HEK293 (cell line): ENCODE results near the gene MECR.
A peak's percentile ranks its signal among the peaks of the same experiment; 100 is the strongest.

Experiments used
- BCL11A ChIP-seq: fragments of 450-650 bp; formaldehyde crosslinking; IDR thresholded peaks from 2 replicates; pipeline ENCODE4 v1.5.1; 2016; ENCODE audit warnings: low read depth, missing biosample characterization, missing genetic modification characterization
- GLI2 ChIP-seq: fragments of 450-650 bp; formaldehyde crosslinking; IDR thresholded peaks from 2 replicates; pipeline ENCODE4; 2017; ENCODE audit warnings: missing biosample characterization, missing genetic modification characterization, low read depth, borderline replicate concordance
- GLI4 ChIP-seq: fragments of 450-650 bp; formaldehyde crosslinking; IDR thresholded peaks from 2 replicates; pipeline ENCODE4 v1.5.1; 2016; ENCODE audit warnings: missing biosample characterization, missing genetic modification characterization
- KLF9 ChIP-seq: fragments of 450-650 bp; formaldehyde crosslinking; IDR thresholded peaks from 2 replicates; pipeline ENCODE4 v1.5.1; 2016; ENCODE audit warnings: missing biosample characterization, missing genetic modification characterization, low read depth
- OSR2 ChIP-seq: fragments of 450-650 bp; formaldehyde crosslinking; IDR thresholded peaks from 2 replicates; pipeline ENCODE4 v1.5.1; 2016; ENCODE audit warnings: missing biosample characterization, missing genetic modification characterization
- SCRT1 ChIP-seq: fragments of 450-650 bp; formaldehyde crosslinking; IDR thresholded peaks from 2 replicates; pipeline ENCODE4 v1.5.1; 2016; ENCODE audit warnings: missing biosample characterization, missing genetic modification characterization, borderline replicate concordance
- YY1 ChIP-seq: fragments of 450-650 bp; formaldehyde crosslinking; IDR thresholded peaks from 2 replicates; pipeline ENCODE4 v1.5.1; 2018; ENCODE audit warnings: missing biosample characterization, missing genetic modification characterization
- YY2 ChIP-seq: fragments of 450-650 bp; formaldehyde crosslinking; IDR thresholded peaks from 2 replicates; pipeline ENCODE4 v1.5.1; 2016; ENCODE audit warnings: missing biosample characterization, missing genetic modification characterization
- ZBTB17 ChIP-seq: fragments of 450-650 bp; formaldehyde crosslinking; IDR thresholded peaks from 2 replicates; pipeline ENCODE4 v1.5.1; 2016; ENCODE audit warnings: missing biosample characterization, missing genetic modification characterization
- ZBTB21 ChIP-seq: fragments of 450-650 bp; formaldehyde crosslinking; IDR thresholded peaks from 2 replicates; pipeline ENCODE4 v1.5.1; 2017; ENCODE audit warnings: missing biosample characterization, missing genetic modification characterization
- ZBTB8A ChIP-seq: fragments of 450-650 bp; formaldehyde crosslinking; IDR thresholded peaks from 2 replicates; pipeline ENCODE4 v1.5.1; 2016; ENCODE audit warnings: missing biosample characterization, missing genetic modification characterization
- ZFP41 ChIP-seq: fragments of 450-650 bp; formaldehyde crosslinking; IDR thresholded peaks from 2 replicates; pipeline ENCODE4 v1.5.1; 2016; ENCODE audit warnings: missing biosample characterization, missing genetic modification characterization, borderline replicate concordance
- ZNF2 ChIP-seq: fragments of 450-650 bp; formaldehyde crosslinking; IDR thresholded peaks from 2 replicates; pipeline ENCODE4 v1.5.1; 2016; ENCODE audit warnings: missing biosample characterization, missing genetic modification characterization
- ZNF24 ChIP-seq: fragments of 450-650 bp; formaldehyde crosslinking; IDR thresholded peaks from 2 replicates; pipeline ENCODE4 v1.5.1; 2016; ENCODE audit warnings: missing biosample characterization, missing genetic modification characterization
- ZNF350 ChIP-seq: fragments of 450-650 bp; formaldehyde crosslinking; IDR thresholded peaks from 2 replicates; pipeline ENCODE4 v1.5.0; 2017; ENCODE audit warnings: missing biosample characterization, mild to moderate bottlenecking, missing genetic modification characterization
- ZNF514 ChIP-seq: fragments of 450-650 bp; formaldehyde crosslinking; IDR thresholded peaks from 2 replicates; pipeline ENCODE4 v1.5.1; 2016; ENCODE audit warnings: missing biosample characterization, missing genetic modification characterization
- ZNF555 ChIP-seq: fragments of 450-650 bp; formaldehyde crosslinking; conservative IDR thresholded peaks from 2 replicates; pipeline ENCODE4 v1.5.1; 2017; ENCODE audit warnings: missing biosample characterization, mild to moderate bottlenecking, missing genetic modification characterization, inconsistent platforms
- ZNF623 ChIP-seq: fragments of 450-650 bp; formaldehyde crosslinking; IDR thresholded peaks from 2 replicates; pipeline ENCODE4 v1.5.1; 2016; ENCODE audit warnings: missing biosample characterization, missing genetic modification characterization
- ZNF670 ChIP-seq: fragments of 450-650 bp; formaldehyde crosslinking; IDR thresholded peaks from 2 replicates; pipeline ENCODE4 v1.5.1; 2016; ENCODE audit warnings: missing biosample characterization, missing genetic modification characterization, low read depth
- ZNF707 ChIP-seq: fragments of 450-650 bp; formaldehyde crosslinking; IDR thresholded peaks from 2 replicates; pipeline ENCODE4 v1.5.1; 2016; ENCODE audit warnings: missing biosample characterization, missing genetic modification characterization
- TF ChIP-seq, protein P1 (sequence below): fragments of 450-650 bp; formaldehyde crosslinking; IDR thresholded peaks from 2 replicates; pipeline ENCODE4 v1.5.0; 2017; ENCODE audit warnings: missing biosample characterization, missing genetic modification characterization, borderline replicate concordance
- TF ChIP-seq, protein P2 (sequence below): fragments of 450-650 bp; formaldehyde crosslinking; IDR thresholded peaks from 2 replicates; pipeline ENCODE4 v1.5.1; 2016; ENCODE audit warnings: missing biosample characterization, missing genetic modification characterization, low read depth
- TF ChIP-seq, protein P3 (sequence below): fragments of 450-650 bp; formaldehyde crosslinking; IDR thresholded peaks from 2 replicates; pipeline ENCODE4 v1.5.1; 2016; ENCODE audit warnings: missing biosample characterization, missing genetic modification characterization

MECR gene

GRCh38 chr1:29236712-29237128, 6.0 kb upstream of the MECR start (continued):
- no peak for TF ChIP-seq ZNF670 (tag by site-specific recombination)
- TF ChIP-seq GLI4 (tag by site-specific recombination): peak; percentile 30; the same call in 1 of the 2 replicates
- peak; percentile 78; the same call in 1 of the 2 replicates for TF ChIP-seq SCRT1 (tag by site-specific recombination)
- peak; percentile 48; the same call in 1 of the 2 replicates for TF ChIP-seq ZNF707 (tag by site-specific recombination)
- TF ChIP-seq ZFP41 (tag by site-specific recombination): 0 out of 2 replicates have a peak, but pooled peaks have one; percentile 3
- TF ChIP-seq ZBTB8A (tag by site-specific recombination): peak; percentile 55
- 0 out of 2 replicates have a peak, but pooled peaks have one; percentile 7 for TF ChIP-seq ZNF514
- peak; percentile 59; the same call in 1 of the 2 replicates for TF ChIP-seq KLF9 (tag by site-specific recombination)
- no peak for TF ChIP-seq ZNF623 (tag by site-specific recombination)
- TF ChIP-seq ZNF2 (tag by site-specific recombination): peak; percentile 98
- TF ChIP-seq ZBTB21: peak; percentile 46
- no peak for TF ChIP-seq ZNF350
- 0 out of 2 replicates have a peak, but pooled peaks have one; percentile 59 for TF ChIP-seq YY2 (tag by site-specific recombination)
- TF ChIP-seq, protein P1, sequence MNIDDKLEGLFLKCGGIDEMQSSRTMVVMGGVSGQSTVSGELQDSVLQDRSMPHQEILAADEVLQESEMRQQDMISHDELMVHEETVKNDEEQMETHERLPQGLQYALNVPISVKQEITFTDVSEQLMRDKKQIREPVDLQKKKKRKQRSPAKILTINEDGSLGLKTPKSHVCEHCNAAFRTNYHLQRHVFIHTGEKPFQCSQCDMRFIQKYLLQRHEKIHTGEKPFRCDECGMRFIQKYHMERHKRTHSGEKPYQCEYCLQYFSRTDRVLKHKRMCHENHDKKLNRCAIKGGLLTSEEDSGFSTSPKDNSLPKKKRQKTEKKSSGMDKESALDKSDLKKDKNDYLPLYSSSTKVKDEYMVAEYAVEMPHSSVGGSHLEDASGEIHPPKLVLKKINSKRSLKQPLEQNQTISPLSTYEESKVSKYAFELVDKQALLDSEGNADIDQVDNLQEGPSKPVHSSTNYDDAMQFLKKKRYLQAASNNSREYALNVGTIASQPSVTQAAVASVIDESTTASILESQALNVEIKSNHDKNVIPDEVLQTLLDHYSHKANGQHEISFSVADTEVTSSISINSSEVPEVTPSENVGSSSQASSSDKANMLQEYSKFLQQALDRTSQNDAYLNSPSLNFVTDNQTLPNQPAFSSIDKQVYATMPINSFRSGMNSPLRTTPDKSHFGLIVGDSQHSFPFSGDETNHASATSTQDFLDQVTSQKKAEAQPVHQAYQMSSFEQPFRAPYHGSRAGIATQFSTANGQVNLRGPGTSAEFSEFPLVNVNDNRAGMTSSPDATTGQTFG (tag by site-specific recombination): no peak
- TF ChIP-seq GLI2 (tag by site-specific recombination): no peak
- TF ChIP-seq ZBTB17: peak; percentile 94
- TF ChIP-seq ZNF24 (tag by site-specific recombination): 0 out of 2 replicates have a peak, but pooled peaks have one; percentile 68
- TF ChIP-seq, protein P2, sequence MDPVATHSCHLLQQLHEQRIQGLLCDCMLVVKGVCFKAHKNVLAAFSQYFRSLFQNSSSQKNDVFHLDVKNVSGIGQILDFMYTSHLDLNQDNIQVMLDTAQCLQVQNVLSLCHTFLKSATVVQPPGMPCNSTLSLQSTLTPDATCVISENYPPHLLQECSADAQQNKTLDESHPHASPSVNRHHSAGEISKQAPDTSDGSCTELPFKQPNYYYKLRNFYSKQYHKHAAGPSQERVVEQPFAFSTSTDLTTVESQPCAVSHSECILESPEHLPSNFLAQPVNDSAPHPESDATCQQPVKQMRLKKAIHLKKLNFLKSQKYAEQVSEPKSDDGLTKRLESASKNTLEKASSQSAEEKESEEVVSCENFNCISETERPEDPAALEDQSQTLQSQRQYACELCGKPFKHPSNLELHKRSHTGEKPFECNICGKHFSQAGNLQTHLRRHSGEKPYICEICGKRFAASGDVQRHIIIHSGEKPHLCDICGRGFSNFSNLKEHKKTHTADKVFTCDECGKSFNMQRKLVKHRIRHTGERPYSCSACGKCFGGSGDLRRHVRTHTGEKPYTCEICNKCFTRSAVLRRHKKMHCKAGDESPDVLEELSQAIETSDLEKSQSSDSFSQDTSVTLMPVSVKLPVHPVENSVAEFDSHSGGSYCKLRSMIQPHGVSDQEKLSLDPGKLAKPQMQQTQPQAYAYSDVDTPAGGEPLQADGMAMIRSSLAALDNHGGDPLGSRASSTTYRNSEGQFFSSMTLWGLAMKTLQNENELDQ: no peak
- TF ChIP-seq OSR2 (tag by site-specific recombination): no peak
- no peak; the same call in 1 of the 2 replicates for TF ChIP-seq YY1
- TF ChIP-seq, protein P3, sequence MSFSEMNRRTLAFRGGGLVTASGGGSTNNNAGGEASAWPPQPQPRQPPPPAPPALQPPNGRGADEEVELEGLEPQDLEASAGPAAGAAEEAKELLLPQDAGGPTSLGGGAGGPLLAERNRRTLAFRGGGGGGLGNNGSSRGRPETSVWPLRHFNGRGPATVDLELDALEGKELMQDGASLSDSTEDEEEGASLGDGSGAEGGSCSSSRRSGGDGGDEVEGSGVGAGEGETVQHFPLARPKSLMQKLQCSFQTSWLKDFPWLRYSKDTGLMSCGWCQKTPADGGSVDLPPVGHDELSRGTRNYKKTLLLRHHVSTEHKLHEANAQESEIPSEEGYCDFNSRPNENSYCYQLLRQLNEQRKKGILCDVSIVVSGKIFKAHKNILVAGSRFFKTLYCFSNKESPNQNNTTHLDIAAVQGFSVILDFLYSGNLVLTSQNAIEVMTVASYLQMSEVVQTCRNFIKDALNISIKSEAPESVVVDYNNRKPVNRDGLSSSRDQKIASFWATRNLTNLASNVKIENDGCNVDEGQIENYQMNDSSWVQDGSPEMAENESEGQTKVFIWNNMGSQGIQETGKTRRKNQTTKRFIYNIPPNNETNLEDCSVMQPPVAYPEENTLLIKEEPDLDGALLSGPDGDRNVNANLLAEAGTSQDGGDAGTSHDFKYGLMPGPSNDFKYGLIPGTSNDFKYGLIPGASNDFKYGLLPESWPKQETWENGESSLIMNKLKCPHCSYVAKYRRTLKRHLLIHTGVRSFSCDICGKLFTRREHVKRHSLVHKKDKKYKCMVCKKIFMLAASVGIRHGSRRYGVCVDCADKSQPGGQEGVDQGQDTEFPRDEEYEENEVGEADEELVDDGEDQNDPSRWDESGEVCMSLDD (tag by site-specific recombination): peak; percentile 70; the same call in 1 of the 2 replicates
- TF ChIP-seq BCL11A (tag by site-specific recombination): peak; percentile 76; the same call in 1 of the 2 replicates
- no peak for TF ChIP-seq ZNF555 (tag by site-specific recombination)
